GM12864 (cell line): ENCODE results near the gene FBH1.

Experiments used
- DNase-seq: peaks from one replicate; pipeline ENCODE4 v3.0.0-alpha.2; 2011; ENCODE audit warnings: low read depth
- H3K4me3 ChIP-seq: 2 replicates; pipeline ENCODE4 v1.5.1; 2011; ENCODE audit warnings: mild to moderate bottlenecking, low read depth, low read length, control low read depth
- CTCF ChIP-seq: IDR thresholded peaks from 2 replicates; pipeline ENCODE4 v1.5.1; 2011; ENCODE audit warnings: low read depth, mild to moderate bottlenecking, moderate library complexity, low read length, control low read depth, inconsistent platforms; ENCODE audit errors: missing control alignments

Gene FBH1

GRCh38 chr10:5932345-5932744 lies 42.3 kb downstream of the FBH1 start:
- DNase-seq = no peak
- no peak for TF ChIP-seq CTCF
- H3K4me3 ChIP-seq = no peak overlapping the region

- no peak for TF ChIP-seq CTCF
- no peak overlapping the region for H3K4me3 ChIP-seq
- no peak for DNase-seq
These were observed 44.0 kb downstream of the FBH1 start for GRCh38 chr10:5933909-5934546.

GRCh38 chr10:5935628-5936027 lies 45.6 kb downstream of the FBH1 start:
- no peak overlapping the region for H3K4me3 ChIP-seq
- no peak for DNase-seq
- TF ChIP-seq CTCF = no peak

- no peak for TF ChIP-seq CTCF
- DNase-seq = no peak
- H3K4me3 ChIP-seq = no peak overlapping the region
These were observed 47.0 kb downstream of the FBH1 start for GRCh38 chr10:5937016-5937415.

- no peak overlapping the region for H3K4me3 ChIP-seq
- TF ChIP-seq CTCF = no peak
- DNase-seq = no peak
These were observed 48.2 kb downstream of the FBH1 start for GRCh38 chr10:5938291-5938690.

- DNase-seq = no peak
- H3K4me3 ChIP-seq = no peak overlapping the region
- TF ChIP-seq CTCF = no peak
These were observed 50.8 kb downstream of the FBH1 start for GRCh38 chr10:5940807-5941218.

GRCh38 chr10:5941579-5941978 lies 51.5 kb downstream of the FBH1 start:
- TF ChIP-seq CTCF = no peak
- DNase-seq = no peak
- H3K4me3 ChIP-seq = no peak overlapping the region
